OCI-LY7 (cell line): ENCODE results near the gene CLK4. TPM values are rescaled to one million over a fixed set of nuclear protein-coding genes. Genes with fewer than 3 reads are reported as not detected.

Source experiments
- BruUV-seq: library from RNA; stranded (reverse); fragments of 400-500 nt; replicated peaks from 2 replicates; lab custom pipeline; 2021; lab: Mats Ljungman, UMichigan
- CTCF ChIA-PET: fragments of 300-600 bp; sonication (Branson Sonifier 250); formaldehyde crosslinking; loops from one replicate; lab custom pipeline; 2022; ENCODE audit warnings: antibody characterized with exemption; ENCODE audit not compliant: unreplicated experiment; lab: Charles Lee
- POLR2A ChIA-PET: fragments of 300-600 bp; sonication (Branson Sonifier 250); formaldehyde crosslinking; loops from one replicate; lab custom pipeline; 2022; ENCODE audit warnings: antibody characterized with exemption; lab: Charles Lee
- DNase-seq: peaks from one replicate; pipeline ENCODE4 v3.0.0-alpha.2; 2015; ENCODE audit warnings: low spot score
- H2AFZ ChIP-seq: fragments of 200-600 bp; sonication (generic), shearing (Covaris generic); 2 replicates; pipeline ENCODE4 v1.6.1; 2014; ENCODE audit warnings: mild to moderate bottlenecking, antibody characterized with exemption, low read length, moderate library complexity
- H3K27ac ChIP-seq: fragments of 200-600 bp; sonication (generic); 2 replicates; pipeline ENCODE4 v1.5.1; 2014; ENCODE audit warnings: mixed run types, low read depth, mild to moderate bottlenecking, moderate library complexity, low read length, inconsistent platforms; ENCODE audit not compliant: poor library complexity, severe bottlenecking
- H3K36me3 ChIP-seq: fragments of 200-600 bp; sonication (generic); 2 replicates; pipeline ENCODE4 v1.6.1; 2014; ENCODE audit warnings: mild to moderate bottlenecking, antibody characterized with exemption, low read length, moderate library complexity, mixed read lengths; ENCODE audit not compliant: insufficient read depth
- H3K4me1 ChIP-seq: fragments of 200-600 bp; sonication (generic); 2 replicates; pipeline ENCODE4 v1.5.1; 2014; ENCODE audit warnings: mild to moderate bottlenecking, low read length; ENCODE audit not compliant: insufficient read depth, poor library complexity, severe bottlenecking
- H3K4me2 ChIP-seq: fragments of 200-600 bp; sonication (generic); 2 replicates; pipeline ENCODE4 v1.6.1; 2014; ENCODE audit warnings: mild to moderate bottlenecking, low read length
- H3K4me3 ChIP-seq: fragments of 200-600 bp; sonication (generic); 2 replicates; pipeline ENCODE4 v1.5.1; 2014; ENCODE audit warnings: mild to moderate bottlenecking, low read depth, low read length; ENCODE audit not compliant: poor library complexity, severe bottlenecking
- H3K79me2 ChIP-seq: fragments of 200-600 bp; sonication (generic); 2 replicates; pipeline ENCODE4 v1.6.1; 2016; ENCODE audit warnings: low read depth, mild to moderate bottlenecking, low read length, moderate library complexity, mixed read lengths; ENCODE audit not compliant: insufficient read depth
- H3K9me2 ChIP-seq: fragments of 200-600 bp; sonication (generic); 2 replicates; pipeline ENCODE4 v1.6.1; 2016; ENCODE audit warnings: mild to moderate bottlenecking, low read length, mixed read lengths; ENCODE audit not compliant: insufficient read depth
- H3K9me3 ChIP-seq: fragments of 200-600 bp; sonication (generic); 2 replicates; pipeline ENCODE4 v1.6.1; 2014; ENCODE audit warnings: mild to moderate bottlenecking, mixed run types, low read length, mixed read lengths
- H4K20me1 ChIP-seq: fragments of 200-600 bp; sonication (generic); 2 replicates; pipeline ENCODE4 v1.6.1; 2014; ENCODE audit warnings: mild to moderate bottlenecking, antibody characterized with exemption, low read length, moderate library complexity, mixed read lengths; ENCODE audit not compliant: insufficient read depth
- CTCF ChIP-seq: fragments of 200-600 bp; sonication (generic); conservative IDR thresholded peaks from 2 replicates; pipeline ENCODE4 v1.5.1; 2014; ENCODE audit warnings: mild to moderate bottlenecking, antibody characterized with exemption, low read length, moderate library complexity, mixed read lengths
- EZH2phosphoT487 ChIP-seq: fragments of 200-600 bp; sonication (generic); IDR thresholded peaks from 2 replicates; pipeline ENCODE4 v1.6.1; 2018; ENCODE audit warnings: low read depth, borderline replicate concordance, mild to moderate bottlenecking, mixed run types, antibody characterized with exemption, low read length, moderate library complexity, mixed read lengths
- intact Hi-C: fragments of 100-400 bp; cut with micrococcal nuclease; formaldehyde crosslinking; loops from one replicate; pipeline ENCODE4 v1.10.0; 2022; ENCODE audit not compliant: unreplicated experiment
- total RNA-seq, 2 experiments: library from RNA; depleted of rRNA in 1 of 2; stranded (reverse); fragments of >200 nt in 1 of 2; shearing (Covaris generic) in 1 of 2; gene quantifications; 2 replicates each; pipeline ENCODE4 v1.2.3, GENCODE V29; 2014 to 2022

CLK4 gene
- total RNA-seq, 2 experiments from 2014 or later: 32.6 to 37.4 TPM

DNA sequence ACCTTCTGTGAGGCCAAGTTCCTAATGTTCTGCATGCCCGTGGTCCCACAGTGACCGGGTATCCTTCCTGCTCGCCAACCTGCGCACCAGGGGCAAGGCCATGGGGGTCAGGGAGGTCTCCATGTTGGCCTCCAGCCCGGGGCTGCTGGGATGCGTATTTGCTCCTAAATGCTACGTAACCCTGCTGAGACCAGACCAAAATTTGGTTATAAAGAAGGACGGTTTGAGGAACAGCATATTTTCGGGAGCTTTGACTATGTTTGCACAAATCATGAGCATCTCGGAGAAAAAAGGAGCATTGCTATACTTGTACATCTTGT, 35.7 kb upstream of the CLK4 start:
- no peak for TF ChIP-seq EZH2phosphoT487
- no peak for TF ChIP-seq CTCF
- no TSS peak for BruUV-seq

GRCh38 chr5:178661836-178662540, 35.1 kb upstream of the CLK4 start:
- H3K4me1 ChIP-seq: no peaks in the 10 kb centered on the region
- no TSS peak for BruUV-seq
- CTCF ChIA-PET: no interaction called here
- no peaks in the 10 kb centered on the region for H3K36me3 ChIP-seq
- H3K79me2 ChIP-seq: no peaks in the 10 kb centered on the region
- no peak overlapping the region for H3K27ac ChIP-seq
- POLR2A ChIA-PET: interaction anchor here (0.7 kb wide), 1 partner anchor 1360 kb away, joined by 3 read pairs; no protein-coding TSS in a partner anchor
- H2AFZ ChIP-seq: no peak overlapping the region
- no peaks in the 10 kb centered on the region for H3K9me2 ChIP-seq
- TF ChIP-seq EZH2phosphoT487 (no peak), CTCF (no peak)
- no peak for DNase-seq
- no peaks in the 10 kb centered on the region for H3K9me3 ChIP-seq
- H3K4me3 ChIP-seq: no peak overlapping the region
- intact Hi-C loops: no loop called here
- no peak overlapping the region for H3K4me2 ChIP-seq
- no peaks in the 10 kb centered on the region for H4K20me1 ChIP-seq

More for the DNA sequence above, 35.7 kb upstream of the CLK4 start:
- H3K9me3 ChIP-seq: no peaks in the 10 kb centered on the region
- ChIA-PET POLR2A (no interaction called here), CTCF (no interaction called here)
- no peaks in the 10 kb centered on the region for H3K36me3 ChIP-seq
- DNase-seq: no peak
- H3K27ac ChIP-seq: no peak overlapping the region
- H4K20me1 ChIP-seq: no peaks in the 10 kb centered on the region
- no peaks in the 10 kb centered on the region for H3K79me2 ChIP-seq
- H3K4me3 ChIP-seq: no peak overlapping the region
- H3K9me2 ChIP-seq: no peaks in the 10 kb centered on the region
- intact Hi-C loops: no loop called here
- no peaks in the 10 kb centered on the region for H3K4me1 ChIP-seq
- H3K4me2 ChIP-seq: no peak overlapping the region
- no peak overlapping the region for H2AFZ ChIP-seq

- H3K4me2 ChIP-seq: no peak overlapping the region
- no peak overlapping the region for H2AFZ ChIP-seq
- H3K9me3 ChIP-seq: no peaks in the 10 kb centered on the region
- no peak overlapping the region for H3K27ac ChIP-seq
- H3K9me2 ChIP-seq: no peaks in the 10 kb centered on the region
- TF ChIP-seq CTCF: no peak
- TF ChIP-seq EZH2phosphoT487: no peak
- ChIA-PET CTCF (no interaction called here), POLR2A (interaction anchor here (0.6 kb wide), 1 partner anchor 21 kb away, joined by 6 read pairs; no protein-coding TSS in a partner anchor)
- intact Hi-C loops: no loop called here
- no TSS peak for BruUV-seq
- no peak overlapping the region for H3K4me3 ChIP-seq
- no peaks in the 10 kb centered on the region for H3K79me2 ChIP-seq
- H3K4me1 ChIP-seq: no peaks in the 10 kb centered on the region
- H4K20me1 ChIP-seq: no peaks in the 10 kb centered on the region
- no peaks in the 10 kb centered on the region for H3K36me3 ChIP-seq
- DNase-seq: no peak
These were observed 24.4 kb upstream of the CLK4 start for GRCh38 chr5:178651046-178651810.
